Medulla oblongata (tissue), 1 donor: ENCODE results near the gene MT1A.
A peak's percentile ranks its signal among the peaks of the same experiment; 100 is the strongest.

Experiments used
- DNase-seq: peaks from one replicate; pipeline ENCODE4 v3.0.0-alpha.2; 2015; ENCODE audit errors: extremely low spot score

Gene MT1A

GRCh38 chr16:56631197-56631596 is 7.3 kb upstream of the MT1A start:
- no peak for DNase-seq

DNA sequence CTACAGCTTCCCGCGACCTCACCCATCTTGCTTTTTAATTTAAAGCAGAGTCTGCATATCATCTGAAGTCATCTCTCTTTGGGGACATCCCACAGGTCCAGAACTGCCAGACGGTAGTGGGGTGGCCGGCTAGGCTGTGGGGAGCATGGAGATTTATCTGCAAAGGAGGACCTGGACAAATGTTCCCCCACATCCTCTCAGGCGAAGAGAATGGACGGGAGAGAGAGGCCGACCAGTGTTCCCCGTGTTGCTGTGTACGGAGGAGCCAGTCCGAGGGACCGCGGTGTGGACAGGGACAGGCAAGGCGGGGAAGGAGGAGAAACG is 6.7 kb upstream of the MT1A start:
- no peak for DNase-seq

DNA sequence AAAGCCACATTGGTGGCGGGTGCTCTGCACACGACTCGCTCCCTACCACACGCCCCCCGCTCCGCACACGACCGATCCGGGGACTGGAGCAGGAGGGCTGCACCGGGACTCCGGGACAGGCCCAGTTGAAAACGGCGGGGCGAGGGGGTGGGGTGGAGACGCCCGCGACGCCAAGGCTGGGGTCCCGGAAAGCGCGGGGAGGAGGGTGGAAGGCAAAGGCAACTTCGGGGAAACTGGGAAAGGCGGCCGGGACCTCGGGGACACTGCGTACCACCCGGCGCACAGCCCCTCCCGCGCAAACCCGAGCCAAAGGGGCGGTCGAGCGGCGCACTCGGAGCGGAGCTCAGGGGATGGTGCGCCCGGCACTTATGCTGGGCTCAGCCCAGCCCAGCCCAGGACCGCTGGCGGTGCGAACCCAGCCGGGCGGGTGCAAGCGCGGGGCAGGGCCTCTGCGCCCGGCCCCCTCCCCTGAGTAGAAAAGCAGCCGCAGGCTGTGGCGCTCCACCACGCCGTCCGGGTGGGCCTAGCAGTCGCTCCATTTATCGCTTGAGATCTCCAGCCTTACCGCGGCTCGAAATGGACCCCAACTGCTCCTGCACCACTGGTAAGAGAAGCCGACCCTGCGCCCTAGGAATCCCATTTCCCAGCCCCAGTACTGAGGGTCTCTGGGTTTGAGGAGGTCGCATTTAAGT is 6.2 kb upstream of the MT1A start, which contains the start of gene MT1M:
TSS of gene MT1M (plus strand) at position 504 of the 692 bp plus-strand sequence. CDS start at position 577, 73 bp downstream.
- DNase-seq: peak; percentile 40

DNA sequence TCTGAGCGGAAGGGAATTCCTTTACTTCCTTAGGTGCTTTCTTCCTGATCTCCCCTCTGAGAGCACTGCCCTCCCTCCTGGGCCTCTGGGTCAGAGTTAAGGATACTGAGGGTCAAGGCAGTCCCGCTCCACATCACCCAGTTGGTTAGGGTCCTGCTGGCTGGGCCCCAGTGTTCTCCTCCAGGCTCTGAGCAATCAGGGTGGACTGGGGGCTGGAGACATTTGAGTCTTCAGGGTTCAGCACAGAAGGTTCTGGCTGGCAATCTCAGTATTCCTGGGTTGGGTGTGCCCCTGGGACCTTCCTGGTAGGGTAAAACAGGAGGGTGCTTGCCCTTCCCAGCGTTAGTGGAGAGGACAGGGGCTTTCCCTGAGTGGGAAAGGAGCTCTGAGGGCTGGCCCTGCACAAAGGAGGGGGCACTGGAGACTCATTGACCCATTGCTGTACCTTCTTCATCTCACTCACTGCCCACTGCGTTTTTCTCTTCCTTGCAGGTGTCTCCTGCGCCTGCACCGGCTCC is 5.6 kb upstream of the MT1A start:
- DNase-seq: no peak

DNA sequence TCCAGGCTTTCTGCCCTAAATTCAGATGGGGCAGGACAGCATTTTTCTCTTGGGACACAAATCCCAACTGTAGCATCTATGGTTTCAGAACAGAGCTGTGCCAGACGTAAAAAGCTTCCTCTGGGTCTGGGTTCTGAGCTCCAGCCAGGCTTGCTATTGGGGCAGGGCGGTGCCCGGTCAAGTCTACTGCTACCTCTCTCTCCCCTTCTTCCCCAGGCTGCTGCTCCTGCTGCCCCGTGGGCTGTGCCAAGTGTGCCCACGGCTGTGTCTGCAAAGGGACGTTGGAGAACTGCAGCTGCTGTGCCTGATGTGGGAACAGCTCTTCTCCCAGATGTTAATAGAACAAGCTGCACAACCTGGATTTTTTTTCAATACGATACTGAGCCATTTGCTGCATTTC is 4.9 kb upstream of the MT1A start:
- no peak for DNase-seq

DNA sequence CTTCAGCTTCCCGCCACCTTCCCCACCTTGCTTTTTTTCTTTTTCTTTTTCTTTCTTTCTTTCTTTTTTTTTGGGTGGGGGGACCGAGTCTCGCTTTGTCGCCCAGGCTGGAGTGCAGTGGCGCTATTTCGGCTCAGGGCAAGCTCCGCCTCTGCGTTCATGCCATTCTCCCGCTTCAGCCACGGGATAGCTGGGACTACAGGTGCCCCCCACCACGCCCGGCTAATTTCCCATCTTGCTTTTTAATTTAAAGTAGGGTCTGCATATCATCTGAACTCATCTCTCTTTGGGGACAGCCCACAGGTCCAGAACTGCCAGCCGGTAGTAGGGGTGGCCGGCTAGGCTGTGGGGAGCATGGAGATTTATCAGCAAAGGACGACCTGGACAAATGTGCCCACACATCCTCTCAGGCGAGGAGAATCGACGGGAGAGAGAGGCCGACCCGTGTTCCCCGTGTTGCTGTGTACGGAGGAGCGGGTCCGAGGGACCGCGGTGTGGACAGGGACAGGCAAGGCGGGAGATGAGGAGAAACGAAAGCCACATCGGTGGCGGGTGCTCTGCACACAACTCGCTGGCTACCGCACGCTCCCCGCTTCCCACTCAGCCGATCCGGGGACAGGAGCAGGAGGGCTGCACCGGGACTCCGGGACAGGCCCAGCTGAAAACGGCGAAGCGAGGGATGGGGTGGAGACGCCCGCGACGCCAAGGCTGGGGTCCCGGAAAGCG is 3.6 kb upstream of the MT1A start:
- DNase-seq: no peak

- no peak for DNase-seq
These were observed 3.0 kb upstream of the MT1A start for GRCh38 chr16:56635441-56635967.

GRCh38 chr16:56636616-56637413 is 1.7 kb upstream of the MT1A start:
- no peak for DNase-seq

- no peak for DNase-seq
These were observed 579 bp downstream of the MT1A start for GRCh38 chr16:56639045-56639444.

DNA sequence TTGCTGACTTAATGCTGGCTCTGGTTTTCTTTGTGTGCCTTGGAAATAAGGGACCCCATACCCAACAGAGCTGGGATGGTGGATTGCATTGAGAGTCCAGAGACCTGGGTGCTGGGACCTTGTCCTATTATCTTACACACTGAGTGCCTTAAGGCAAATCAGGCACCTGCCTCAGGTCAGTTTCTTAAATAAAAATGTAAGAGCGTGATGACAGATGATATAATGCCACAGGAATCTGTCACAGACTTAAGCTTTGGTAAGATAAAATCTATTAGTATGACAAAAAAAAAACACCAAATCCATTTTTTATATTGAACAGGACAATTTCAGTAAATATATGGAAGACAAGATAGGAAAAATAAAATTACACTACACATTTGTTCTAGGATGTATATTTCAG is 1.6 kb downstream of the MT1A start:
- DNase-seq: no peak

- DNase-seq: no peak
These were observed 2.7 kb downstream of the MT1A start for GRCh38 chr16:56641166-56641565.

GRCh38 chr16:56643080-56643778 is 4.8 kb downstream of the MT1A start:
- DNase-seq: no peak

DNA sequence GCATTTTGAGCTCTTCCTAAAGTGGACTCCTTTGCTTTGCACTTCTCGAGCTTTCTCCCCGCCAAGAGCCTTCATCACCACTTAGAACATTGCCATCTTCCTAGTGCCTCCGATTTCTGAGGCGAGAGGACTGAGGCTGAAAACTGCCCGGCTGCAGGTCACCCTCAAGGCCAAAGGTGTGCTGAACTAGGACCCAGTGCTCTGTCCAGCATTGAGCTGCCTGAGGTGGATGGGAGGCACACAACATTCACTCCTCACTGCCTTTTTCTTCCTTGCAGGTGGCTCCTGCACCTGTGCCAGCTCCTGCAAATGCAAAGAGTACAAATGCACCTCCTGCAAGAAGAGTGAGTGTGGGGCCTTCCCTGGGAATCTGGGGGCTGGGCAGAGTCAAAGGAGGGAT is 5.4 kb downstream of the MT1A start:
- no peak for DNase-seq

DNA sequence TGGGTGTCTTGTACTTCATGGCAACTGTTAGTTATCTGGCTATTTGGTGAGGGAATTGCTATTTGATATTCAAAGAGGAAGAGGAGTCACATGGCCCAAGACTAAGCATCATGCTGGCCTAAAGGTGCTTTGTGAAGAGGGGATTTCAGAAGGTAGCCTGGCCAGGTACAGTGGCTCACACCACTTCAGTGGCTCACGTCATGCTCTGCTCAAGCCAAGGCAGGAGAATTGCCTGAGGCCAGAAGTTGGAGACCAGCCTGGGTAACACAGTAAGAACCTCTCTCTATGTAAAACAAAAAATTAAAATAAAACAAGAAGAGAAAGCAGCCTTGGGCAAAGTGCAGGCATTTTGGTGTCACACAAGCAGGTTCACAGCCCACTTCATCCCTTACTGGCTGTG is 6.8 kb downstream of the MT1A start:
- DNase-seq: no peak

DNA sequence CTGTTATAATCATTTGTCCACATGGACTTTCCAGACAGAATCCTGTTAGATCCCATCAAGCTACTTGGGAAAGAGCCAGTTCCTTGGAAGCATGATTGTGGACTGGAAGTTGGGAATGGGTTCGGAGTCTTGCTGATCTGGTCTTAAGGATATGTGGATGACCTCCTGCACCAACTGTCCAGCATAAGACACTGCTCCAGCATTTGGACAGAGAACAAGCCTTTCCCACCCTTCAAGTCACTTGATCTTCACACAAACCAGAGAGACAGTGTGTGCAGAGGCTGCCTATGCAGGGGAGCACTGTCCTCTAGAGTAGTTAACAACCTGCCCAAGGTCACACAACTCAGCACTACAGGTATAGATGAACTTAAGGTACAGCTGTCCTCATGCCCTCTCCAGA is 7.4 kb downstream of the MT1A start:
- no peak for DNase-seq

GRCh38 chr16:56647641-56648431 is 9.4 kb downstream of the MT1A start:
- no peak for DNase-seq

DNA sequence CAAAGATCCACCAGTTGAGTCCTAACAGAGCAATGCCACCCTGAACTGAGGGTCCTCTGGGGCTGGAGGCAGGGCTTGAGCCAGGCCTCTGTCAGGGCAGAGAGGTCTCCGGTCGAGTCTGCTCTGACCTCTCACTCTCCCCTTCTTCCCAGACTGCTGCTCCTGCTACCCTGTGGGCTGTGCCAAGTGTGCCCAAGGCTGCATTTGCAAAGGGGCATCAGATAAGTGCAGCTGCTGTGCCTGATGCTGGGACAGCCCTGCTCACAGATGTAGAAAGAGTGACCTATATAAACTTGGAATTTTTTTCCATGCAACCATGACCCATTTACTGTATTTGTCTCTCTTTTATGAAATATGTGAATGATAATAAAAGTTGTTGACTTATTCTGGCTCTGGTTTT is 10.8 kb downstream of the MT1A start:
- DNase-seq: no peak

- no peak for DNase-seq
These were observed 11.4 kb downstream of the MT1A start for GRCh38 chr16:56649820-56650219.

GRCh38 chr16:56651586-56651985 is 13.1 kb downstream of the MT1A start, which contains the start of gene MT1B:
MT1B (plus strand) TSS chr16:56651886; CDS start chr16:56651954, 68 bp downstream.
- DNase-seq: no peak

DNA sequence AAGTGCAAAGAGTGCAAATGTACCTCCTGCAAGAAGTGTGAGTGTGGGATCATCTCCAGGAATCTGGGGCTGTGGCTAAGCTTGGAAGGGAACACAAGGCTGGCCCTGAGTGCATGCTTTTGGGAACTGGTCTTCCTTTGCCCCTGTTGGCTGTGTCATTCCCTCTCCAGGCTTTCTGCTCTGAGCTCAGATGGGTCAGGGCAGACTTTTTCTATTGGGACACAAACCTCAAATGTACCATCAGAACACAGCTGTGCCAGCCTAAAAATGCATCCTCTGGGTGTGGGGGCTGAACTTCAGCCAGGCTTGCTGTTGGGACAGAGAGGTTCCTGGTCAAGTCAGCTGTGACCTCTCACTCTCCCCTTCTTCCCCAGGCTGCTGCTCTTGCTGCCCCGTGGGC is 14.1 kb downstream of the MT1A start:
- DNase-seq: no peak

GRCh38 chr16:56653218-56653617 is 14.8 kb downstream of the MT1A start:
- DNase-seq: no peak
